Loucy (cell line): ENCODE data around the gene IL11.

ENCODE experiments used
- H2AFZ ChIP-seq: fragments of 200-600 bp; sonication (generic); 2 replicates; pipeline ENCODE4 v1.6.0; 2016; ENCODE audit warnings: antibody characterized with exemption, mild to moderate bottlenecking, low read length, moderate library complexity
- H3F3A ChIP-seq: fragments of 200-600 bp; 2 replicates; pipeline ENCODE4 v1.6.0; 2016; ENCODE audit warnings: antibody characterized with exemption, low read depth, mild to moderate bottlenecking
- H3K27me3 ChIP-seq: fragments of 200-600 bp; sonication (generic); 2 replicates; pipeline ENCODE4 v1.6.1; 2014; ENCODE audit warnings: low read length, mild to moderate bottlenecking; ENCODE audit not compliant: insufficient read depth, poor library complexity, severe bottlenecking
- H3K36me3 ChIP-seq: fragments of 200-600 bp; sonication (generic); 2 replicates; pipeline ENCODE4 v1.6.1; 2016; ENCODE audit warnings: low read length; ENCODE audit not compliant: insufficient read depth
- H3K4me1 ChIP-seq: fragments of 200-600 bp; sonication (generic); 2 replicates; pipeline ENCODE4 v1.5.1; 2014; ENCODE audit warnings: low read length, mild to moderate bottlenecking; ENCODE audit not compliant: insufficient read depth, poor library complexity, severe bottlenecking
- H3K4me2 ChIP-seq: fragments of 200-600 bp; sonication (generic); 2 replicates; pipeline ENCODE4 v1.6.0; 2014; ENCODE audit warnings: antibody characterized with exemption, low read length, low read depth, mild to moderate bottlenecking; ENCODE audit not compliant: poor library complexity, severe bottlenecking
- H3K4me3 ChIP-seq: fragments of 200-600 bp; sonication (generic); 2 replicates; pipeline ENCODE4 v1.5.1; 2014; ENCODE audit warnings: low read length, mild to moderate bottlenecking, mixed read lengths; ENCODE audit not compliant: poor library complexity, severe bottlenecking
- H3K79me2 ChIP-seq: fragments of 200-600 bp; sonication (generic); 2 replicates; pipeline ENCODE4 v1.6.1; 2014; ENCODE audit warnings: low read length; ENCODE audit not compliant: insufficient read depth
- H3K9ac ChIP-seq: fragments of 200-600 bp; sonication (generic); 2 replicates; pipeline ENCODE4 v1.6.0; 2014; ENCODE audit warnings: mild to moderate bottlenecking, low read depth, low read length, moderate library complexity; ENCODE audit not compliant: poor library complexity, severe bottlenecking
- H3K9me2 ChIP-seq: fragments of 200-600 bp; sonication (generic); replicated peaks from 2 replicates; pipeline ENCODE4 v1.6.1; 2016; ENCODE audit warnings: low read depth, low read length, mixed read lengths
- H3K9me3 ChIP-seq: fragments of 200-600 bp; sonication (generic); 2 replicates; pipeline ENCODE4 v1.6.1; 2014; ENCODE audit warnings: mild to moderate bottlenecking, antibody characterized with exemption, low read length, low read depth; ENCODE audit not compliant: insufficient read depth
- H4K20me1 ChIP-seq: fragments of 200-600 bp; sonication (generic); 2 replicates; pipeline ENCODE4 v1.6.0; 2014; ENCODE audit warnings: antibody characterized with exemption, low read length, mild to moderate bottlenecking; ENCODE audit not compliant: insufficient read depth, poor library complexity, severe bottlenecking
- CTCF ChIP-seq: fragments of 200-600 bp; sonication (generic); conservative IDR thresholded peaks from 2 replicates; pipeline ENCODE4 v1.5.1; 2014; ENCODE audit warnings: mild to moderate bottlenecking, antibody characterized with exemption, low read length
- EZH2phosphoT487 ChIP-seq: fragments of 200-600 bp; IDR thresholded peaks from 2 replicates; pipeline ENCODE4 v1.6.1; 2018; ENCODE audit warnings: antibody characterized with exemption, mild to moderate bottlenecking, moderate library complexity, borderline replicate concordance

Gene IL11

DNA sequence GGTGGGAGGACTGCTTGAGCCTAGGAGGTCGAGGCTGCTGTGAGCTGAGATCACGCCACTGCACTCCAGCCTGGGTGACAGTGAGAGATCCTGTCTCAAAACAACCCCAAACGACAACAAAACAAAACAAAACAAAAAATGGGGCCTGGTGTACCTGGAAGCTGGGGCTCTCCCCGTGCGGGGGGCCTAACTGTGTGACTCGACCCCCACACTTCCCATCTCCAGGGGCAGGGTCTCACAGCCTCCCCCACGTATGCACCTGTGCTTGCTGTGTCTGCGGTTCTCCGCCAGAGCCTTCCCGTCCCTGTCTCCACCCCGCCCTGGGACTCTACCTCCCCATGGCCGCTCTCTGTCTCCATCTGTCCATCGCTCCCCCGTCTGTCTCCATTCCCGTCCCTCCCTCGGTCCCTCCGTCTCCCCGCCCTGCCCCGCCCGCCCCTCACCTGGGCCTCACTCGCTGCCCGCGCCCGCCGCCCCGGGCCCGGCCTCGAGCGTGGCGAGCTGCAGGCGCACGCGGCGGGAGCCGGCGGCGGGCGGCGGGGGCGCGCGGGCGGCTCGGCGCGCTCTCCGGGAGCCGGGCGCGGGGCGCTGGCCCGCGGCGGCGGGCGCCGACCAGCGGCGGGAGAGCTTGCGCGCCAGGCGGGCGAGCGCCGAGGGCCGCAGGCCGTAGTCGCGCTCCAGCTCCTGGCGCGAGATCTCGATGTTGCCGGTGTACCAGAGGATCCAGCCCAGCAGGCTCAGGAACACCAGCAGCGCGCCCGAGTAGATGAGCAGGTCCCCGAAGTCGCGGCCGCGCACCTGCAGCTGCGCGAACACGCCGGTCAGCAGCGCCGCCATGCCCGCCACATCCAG, 13.2 kb upstream of the IL11 start:
- Histone ChIP-seq H2AFZ (peak overlapping the region; percentile 82), H3K9ac (peak overlapping the region; percentile 84), H3K79me2 (peaks cover 42% of the 10 kb centered on the region), H3K36me3 (peaks cover 13% of the 10 kb centered on the region; the same call in 1 of the 2 replicates), H3F3A (no peaks in the 10 kb centered on the region), H3K9me2 (no peaks in the 10 kb centered on the region), H3K4me2 (peak overlapping the region; percentile 91), H3K27me3 (no peaks in the 10 kb centered on the region), H4K20me1 (peaks cover 27% of the 10 kb centered on the region), H3K9me3 (no peaks in the 10 kb centered on the region), H3K4me1 (peaks cover 40% of the 10 kb centered on the region), H3K4me3 (peak overlapping the region; percentile 100)
- TF ChIP-seq EZH2phosphoT487 (no peak), CTCF (no peak)

GRCh38 chr19:55382522-55383054, 12.3 kb upstream of the IL11 start:
- Histone ChIP-seq H3K36me3 (peaks cover 4% of the 10 kb centered on the region; the same call in 1 of the 2 replicates), H3K27me3 (no peaks in the 10 kb centered on the region), H4K20me1 (peaks cover 18% of the 10 kb centered on the region), H3K4me1 (peaks cover 31% of the 10 kb centered on the region), H2AFZ (no peak overlapping the region), H3K4me3 (peak overlapping the region; percentile 77), H3K4me2 (peak overlapping the region; percentile 91), H3K9ac (peak overlapping the region; percentile 84), H3F3A (no peaks in the 10 kb centered on the region), H3K79me2 (peaks cover 32% of the 10 kb centered on the region), H3K9me2 (no peaks in the 10 kb centered on the region), H3K9me3 (no peaks in the 10 kb centered on the region)
- TF ChIP-seq EZH2phosphoT487 = no peak
- no peak for TF ChIP-seq CTCF

- H3K9me2 ChIP-seq = no peaks in the 10 kb centered on the region
- H2AFZ ChIP-seq = no peak overlapping the region
- H3K27me3 ChIP-seq = no peaks in the 10 kb centered on the region
- no peak overlapping the region for H3K4me3 ChIP-seq
- H3K4me2 ChIP-seq = peak overlapping the region; percentile 91
- H3K4me1 ChIP-seq = peaks cover 25% of the 10 kb centered on the region
- no peaks in the 10 kb centered on the region for H3K9me3 ChIP-seq
- H4K20me1 ChIP-seq = peaks cover 12% of the 10 kb centered on the region
- no peaks in the 10 kb centered on the region for H3K36me3 ChIP-seq
- H3K9ac ChIP-seq = no peak overlapping the region
- H3K79me2 ChIP-seq = peaks cover 27% of the 10 kb centered on the region
- no peak for TF ChIP-seq EZH2phosphoT487
- TF ChIP-seq CTCF = no peak
- no peaks in the 10 kb centered on the region for H3F3A ChIP-seq
Measured at GRCh38 chr19:55382013-55382412, 11.8 kb upstream of the IL11 start.
